KMS-11 (cell line): Measurements from ENCODE around the gene CBFA2T2.
A peak's percentile ranks its signal among the peaks of the same experiment; 100 is the strongest.

ENCODE experiments used
- H2AFZ ChIP-seq: fragments of 200-600 bp; sonication (generic); 2 replicates; pipeline ENCODE4 v1.6.1; 2016; ENCODE audit warnings: antibody characterized with exemption, mixed run types, low read depth
- H3K27ac ChIP-seq: fragments of 200-600 bp; sonication (generic); 2 replicates; pipeline ENCODE4 v1.6.1; 2016; ENCODE audit warnings: mild to moderate bottlenecking, mixed run types
- H3K27me3 ChIP-seq: fragments of 200-600 bp; sonication (generic); 2 replicates; pipeline ENCODE4 v1.6.1; 2017; ENCODE audit warnings: mild to moderate bottlenecking, low read depth, mixed run types, moderate library complexity; ENCODE audit not compliant: insufficient read depth
- H3K36me3 ChIP-seq: fragments of 200-600 bp; sonication (generic); 2 replicates; pipeline ENCODE4 v1.6.1; 2017; ENCODE audit warnings: mild to moderate bottlenecking, mixed run types; ENCODE audit not compliant: insufficient read depth
- H3K4me1 ChIP-seq: fragments of 200-600 bp; sonication (generic); 2 replicates; pipeline ENCODE4 v1.6.1; 2016; ENCODE audit warnings: mild to moderate bottlenecking, low read depth, mixed run types; ENCODE audit not compliant: poor library complexity, severe bottlenecking
- H3K4me2 ChIP-seq: fragments of 200-600 bp; sonication (generic); 2 replicates; pipeline ENCODE4 v1.7.0; 2016; ENCODE audit warnings: mild to moderate bottlenecking, mixed run types
- H3K4me3 ChIP-seq: fragments of 200-600 bp; sonication (generic); IDR thresholded peaks from 2 replicates; pipeline ENCODE4 v1.6.1; 2017; ENCODE audit warnings: low read depth, low read length, mixed read lengths; ENCODE audit not compliant: insufficient read depth
- H3K79me2 ChIP-seq: fragments of 200-600 bp; sonication (generic); 2 replicates; pipeline ENCODE4 v1.6.1; 2016; ENCODE audit warnings: low read depth, mixed run types; ENCODE audit not compliant: insufficient read depth
- H3K9ac ChIP-seq: fragments of 200-600 bp; sonication (generic); 2 replicates; pipeline ENCODE4 v1.6.1; 2016; ENCODE audit warnings: mild to moderate bottlenecking, mixed run types
- H4K20me1 ChIP-seq: fragments of 200-600 bp; sonication (generic); 2 replicates; pipeline ENCODE4 v1.6.1; 2016; ENCODE audit warnings: mild to moderate bottlenecking, mixed run types; ENCODE audit not compliant: insufficient read depth
- CTCF ChIP-seq: fragments of 200-600 bp; sonication (generic); conservative IDR thresholded peaks from 2 replicates; pipeline ENCODE4 v1.6.1; 2017; ENCODE audit warnings: low read depth, mild to moderate bottlenecking, antibody characterized with exemption, low read length, moderate library complexity, mixed read lengths

Gene CBFA2T2

DNA sequence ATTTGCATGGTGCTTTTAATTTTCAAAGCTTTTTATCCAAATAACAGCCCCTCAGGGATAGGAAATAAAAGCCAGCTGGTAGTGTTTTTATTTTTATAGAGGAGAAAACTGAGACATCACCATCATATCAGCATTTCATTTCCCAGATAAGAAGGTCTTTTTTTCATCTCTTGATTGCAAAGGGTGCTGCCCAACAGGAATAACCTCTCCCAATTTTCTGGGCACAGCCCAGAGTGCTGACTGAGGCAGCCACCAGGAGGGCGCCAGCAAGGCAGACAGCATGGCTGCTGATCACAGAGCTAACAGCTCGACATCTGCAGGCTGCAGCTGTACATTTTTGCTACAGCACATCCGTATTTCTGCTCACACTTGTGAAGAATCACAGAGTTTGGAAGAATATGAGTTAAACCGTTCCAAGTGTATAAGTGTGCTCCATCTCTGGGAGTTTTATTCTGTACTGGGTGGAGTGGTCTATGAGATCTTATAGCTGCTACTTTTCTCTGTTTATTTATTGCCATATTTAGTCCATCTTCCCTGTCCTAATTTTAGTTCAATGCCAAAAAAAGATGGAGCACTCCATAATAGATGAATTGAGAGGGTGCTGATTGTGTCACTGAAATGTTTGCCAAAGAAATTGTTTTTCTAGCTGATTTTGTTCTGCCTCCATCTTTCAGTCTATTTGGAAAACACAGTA, 86.7 kb downstream of the CBFA2T2 start:
- no peak overlapping the region for H3K27ac ChIP-seq
- H3K4me3 ChIP-seq: no peak overlapping the region
- peaks cover 36% of the 10 kb centered on the region for H3K4me1 ChIP-seq
- peaks cover 20% of the 10 kb centered on the region for H3K79me2 ChIP-seq
- no peak overlapping the region for H3K4me2 ChIP-seq
- H3K9ac ChIP-seq: no peak overlapping the region
- TF ChIP-seq CTCF: peak; percentile 10; the same call in 1 of the 2 replicates
- no peaks in the 10 kb centered on the region for H4K20me1 ChIP-seq
- no peaks in the 10 kb centered on the region for H3K27me3 ChIP-seq
- no peaks in the 10 kb centered on the region for H3K36me3 ChIP-seq
- H2AFZ ChIP-seq: no peak overlapping the region

- no peak for TF ChIP-seq CTCF
- no peaks in the 10 kb centered on the region for H4K20me1 ChIP-seq
- H3K27ac ChIP-seq: no peak overlapping the region
- H3K4me3 ChIP-seq: no peak overlapping the region
- H3K4me2 ChIP-seq: no peak overlapping the region
- peaks cover 24% of the 10 kb centered on the region for H3K4me1 ChIP-seq
- no peaks in the 10 kb centered on the region for H3K36me3 ChIP-seq
- no peaks in the 10 kb centered on the region for H3K27me3 ChIP-seq
- H3K9ac ChIP-seq: no peak overlapping the region
- peaks cover 11% of the 10 kb centered on the region for H3K79me2 ChIP-seq
- no peak overlapping the region for H2AFZ ChIP-seq
These were observed 88.6 kb downstream of the CBFA2T2 start for GRCh38 chr20:33578510-33578909.

GRCh38 chr20:33583143-33583542, 93.2 kb downstream of the CBFA2T2 start:
- Histone ChIP-seq H4K20me1 (no peaks in the 10 kb centered on the region), H3K4me2 (no peak overlapping the region), H3K4me3 (no peak overlapping the region), H3K79me2 (no peaks in the 10 kb centered on the region; the same call in 1 of the 2 replicates), H3K4me1 (peaks cover 11% of the 10 kb centered on the region), H3K27me3 (no peaks in the 10 kb centered on the region), H3K36me3 (no peaks in the 10 kb centered on the region), H3K9ac (no peak overlapping the region), H2AFZ (no peak overlapping the region), H3K27ac (no peak overlapping the region)
- no peak for TF ChIP-seq CTCF

DNA sequence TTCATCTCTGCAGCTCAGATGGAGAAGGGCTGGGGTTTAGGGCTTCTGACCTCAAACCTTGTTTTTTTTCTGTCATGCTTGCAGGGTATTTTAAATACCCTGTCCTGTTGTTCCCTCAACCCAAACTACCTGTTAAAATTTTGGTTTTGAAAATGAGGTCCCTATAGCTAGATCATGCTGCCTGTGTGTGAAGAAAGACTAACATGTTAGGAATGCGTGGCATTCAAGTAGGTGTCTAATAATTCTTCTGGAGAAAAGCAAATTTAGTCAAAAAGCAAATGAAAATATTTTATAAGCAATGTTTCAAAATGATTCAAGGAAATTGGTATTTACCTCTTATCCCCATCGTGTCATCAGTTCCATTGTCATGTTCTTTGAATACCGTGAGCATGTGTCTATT, 95.1 kb downstream of the CBFA2T2 start:
- no peak for TF ChIP-seq CTCF
- Histone ChIP-seq H3K36me3 (no peaks in the 10 kb centered on the region), H3K9ac (no peak overlapping the region), H3K27ac (no peak overlapping the region), H3K4me3 (no peak overlapping the region), H3K4me1 (peaks cover 19% of the 10 kb centered on the region), H2AFZ (no peak overlapping the region), H3K4me2 (no peak overlapping the region), H3K79me2 (no peaks in the 10 kb centered on the region; the same call in 1 of the 2 replicates), H4K20me1 (no peaks in the 10 kb centered on the region), H3K27me3 (no peaks in the 10 kb centered on the region)
